ENCODE data around the gene DHRSX.

DNA sequence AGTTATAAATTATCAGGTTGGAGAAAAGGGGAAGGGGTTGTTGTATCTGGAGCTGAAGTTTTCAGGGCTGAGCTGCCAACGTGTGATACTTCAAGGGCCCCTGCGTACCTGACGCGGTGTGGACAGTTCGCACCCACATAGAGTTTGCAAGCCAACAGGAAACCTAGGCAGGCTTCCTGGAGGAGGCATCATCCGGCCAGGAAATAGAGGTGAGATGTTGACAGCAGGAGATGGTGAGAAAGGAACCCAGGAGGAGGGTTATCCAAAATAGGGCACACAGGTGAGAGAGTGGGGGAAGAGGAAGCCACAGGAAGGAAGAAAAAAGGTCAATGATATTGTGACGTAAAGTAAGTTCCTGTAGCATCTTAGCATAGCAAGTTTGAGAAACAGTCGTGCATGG is 127.2 kb downstream of the DHRSX start:
- TF ChIP-seq EZH2 (IDR thresholded peaks at IDR 0.05) (no peak), EZH2phosphoT487 (IDR thresholded peaks at IDR 0.05) (no peak)
- TF ChIP-seq, protein P1, sequence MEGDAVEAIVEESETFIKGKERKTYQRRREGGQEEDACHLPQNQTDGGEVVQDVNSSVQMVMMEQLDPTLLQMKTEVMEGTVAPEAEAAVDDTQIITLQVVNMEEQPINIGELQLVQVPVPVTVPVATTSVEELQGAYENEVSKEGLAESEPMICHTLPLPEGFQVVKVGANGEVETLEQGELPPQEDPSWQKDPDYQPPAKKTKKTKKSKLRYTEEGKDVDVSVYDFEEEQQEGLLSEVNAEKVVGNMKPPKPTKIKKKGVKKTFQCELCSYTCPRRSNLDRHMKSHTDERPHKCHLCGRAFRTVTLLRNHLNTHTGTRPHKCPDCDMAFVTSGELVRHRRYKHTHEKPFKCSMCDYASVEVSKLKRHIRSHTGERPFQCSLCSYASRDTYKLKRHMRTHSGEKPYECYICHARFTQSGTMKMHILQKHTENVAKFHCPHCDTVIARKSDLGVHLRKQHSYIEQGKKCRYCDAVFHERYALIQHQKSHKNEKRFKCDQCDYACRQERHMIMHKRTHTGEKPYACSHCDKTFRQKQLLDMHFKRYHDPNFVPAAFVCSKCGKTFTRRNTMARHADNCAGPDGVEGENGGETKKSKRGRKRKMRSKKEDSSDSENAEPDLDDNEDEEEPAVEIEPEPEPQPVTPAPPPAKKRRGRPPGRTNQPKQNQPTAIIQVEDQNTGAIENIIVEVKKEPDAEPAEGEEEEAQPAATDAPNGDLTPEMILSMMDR (IDR thresholded peaks at IDR 0.05) = no peak

All from neural progenitor cell (in vitro differentiated cells).